Measurements from ENCODE around the gene MRPL19. TPM values are rescaled to one million over a fixed set of nuclear protein-coding genes. Genes with fewer than 3 reads are reported as not detected.

Gene MRPL19
- total and polyA plus RNA-seq, 10 of the 15 experiments (the other 5 are each of a cell fraction or from before 2014, with no cell fraction given): 13.1 to 99.0 (median 56.6) TPM

DNA sequence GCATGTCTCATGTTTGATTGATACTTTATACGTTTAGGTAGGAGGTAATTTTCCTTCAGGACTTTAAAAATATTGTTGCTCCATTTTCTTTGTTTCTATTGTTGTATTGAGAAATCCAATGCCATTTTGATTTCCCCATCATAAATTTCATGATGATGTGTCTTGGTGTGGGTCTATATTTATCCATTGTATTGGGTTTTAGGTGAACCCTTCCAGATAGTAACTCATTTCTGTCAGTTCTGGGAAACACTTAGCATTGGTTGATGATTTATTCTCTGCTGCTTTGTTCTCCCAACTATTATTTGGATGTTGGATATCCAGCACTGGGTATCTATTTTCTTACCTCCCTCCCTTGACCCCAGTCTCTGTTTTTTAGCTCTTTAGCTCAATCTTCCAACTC, 10.0 kb downstream of the MRPL19 start:
- WGBS (ENCODE audit: insufficient coverage, insufficient replicate concordance, low lambda C conversion rate, missing lambda C conversion rate): 100% methylated on average over 1 of the region's 1 CpG
- RAD21 ChIA-PET (ENCODE audit: unreplicated experiment): no interaction called here
- no peak overlapping the region for H2AFZ ChIP-seq (ENCODE audit: control insufficient read depth, low read depth, low read length)
- no peak overlapping the region for H3K27ac ChIP-seq (ENCODE audit: control insufficient read depth, insufficient read depth)
- SMC1A ChIA-PET (ENCODE audit: uncharacterized antibody, unreplicated experiment): interaction anchor here (1.1 to 4.2 kb wide), 4 partner anchors 10 to 33 kb away, joined by 3 to 21 read pairs (median 7); partner anchors contain the start of gene MRPL19
- no peak overlapping the region for H3K4me3 ChIP-seq
- ATAC-seq (no peak), DNase-seq (ENCODE audit: low read depth, low spot score) (no peak), FAIRE-seq (no peak)
- POLR2A ChIA-PET: interaction anchor here (1.0 to 2.4 kb wide), 3 partner anchors 9 to 52 kb away, joined by 3 to 7 read pairs (median 5); partner anchors contain the start of gene MRPL19
- no peak overlapping the region for H3K4me2 ChIP-seq (ENCODE audit: control insufficient read depth, insufficient read depth)
- BruUV-seq (replicated peaks): no TSS peak
- H3K27me3 ChIP-seq (replicated peaks in 1 of 2; ENCODE audit: control insufficient read depth in 2 of 2, insufficient read depth in 2 of 2, low read length in 1 of 2): no peaks in the 10 kb centered on the region
- H3K9ac ChIP-seq (ENCODE audit: control insufficient read depth, insufficient read depth, low read length): no peak overlapping the region
- intact Hi-C loops (cut with micrococcal nuclease; ENCODE audit: unreplicated experiment) (loop anchor here (2.0 kb wide), 1 partner anchor 20 kb away; no protein-coding TSS in a partner anchor), in situ Hi-C loops (cut with MboI) (no loop called here)
- peaks cover 7% of the 10 kb centered on the region; the same call in 2 of the 3 replicates for H3K9me3 ChIP-seq (replicated peaks; ENCODE audit: control insufficient read depth, insufficient read depth, low read length)
- CTCF ChIA-PET: interaction anchor here (1.1 to 2.7 kb wide), 6 partner anchors 9 to 48 kb away, joined by 3 to 16 read pairs (median 4); partner anchors contain the start of gene MRPL19
- peaks cover 0 to 23% of the 10 kb centered on the region in 2 experiments; a peak in 3 of 4 replicates for H3K36me3 ChIP-seq (ENCODE audit: control insufficient read depth in 2 of 2, insufficient read depth in 2 of 2, low read length in 1 of 2)
- H3K79me2 ChIP-seq (ENCODE audit: control insufficient read depth, insufficient read depth, low read length): no peaks in the 10 kb centered on the region; the same call in 1 of the 2 replicates
- H4K20me1 ChIP-seq (ENCODE audit: control insufficient read depth, insufficient read depth): no peaks in the 10 kb centered on the region
- H3K4me1 ChIP-seq (ENCODE audit: control insufficient read depth, insufficient read depth, low read length): no peaks in the 10 kb centered on the region
- TF ChIP-seq STAT3 (IDR thresholded peaks at IDR 0.05; ENCODE audit: low read depth, low read length) (no peak), ZNF384 (IDR thresholded peaks at IDR 0.05; ENCODE audit: borderline replicate concordance, low read depth, low read length) (no peak), ZNF24 (IDR thresholded peaks at IDR 0.05) (no peak), MTA3 (IDR thresholded peaks at IDR 0.05; ENCODE audit: borderline replicate concordance, low read length) (no peak), TBL1XR1 (IDR thresholded peaks at IDR 0.05; ENCODE audit: low read depth, low read length) (no peak), EED (IDR thresholded peaks at IDR 0.05; ENCODE audit: low read depth) (no peak), CBX3 (IDR thresholded peaks at IDR 0.05; ENCODE audit: borderline replicate concordance, low read depth) (no peak), ZSCAN29 (IDR thresholded peaks at IDR 0.05) (no peak), NFYB (IDR thresholded peaks at IDR 0.05; ENCODE audit: insufficient read depth, low read depth, low read length) (no peak), NFYA (IDR thresholded peaks at IDR 0.05; ENCODE audit: borderline replicate concordance, low read depth, low read length) (no peak), CREB1 (IDR thresholded peaks at IDR 0.05; ENCODE audit: low read depth) (no peak), CREM (IDR thresholded peaks at IDR 0.05; ENCODE audit: low read depth) (no peak), SMC3 (IDR thresholded peaks at IDR 0.05; ENCODE audit: borderline replicate concordance, low read length) (no peak)
- TF ChIP-seq, protein P1, sequence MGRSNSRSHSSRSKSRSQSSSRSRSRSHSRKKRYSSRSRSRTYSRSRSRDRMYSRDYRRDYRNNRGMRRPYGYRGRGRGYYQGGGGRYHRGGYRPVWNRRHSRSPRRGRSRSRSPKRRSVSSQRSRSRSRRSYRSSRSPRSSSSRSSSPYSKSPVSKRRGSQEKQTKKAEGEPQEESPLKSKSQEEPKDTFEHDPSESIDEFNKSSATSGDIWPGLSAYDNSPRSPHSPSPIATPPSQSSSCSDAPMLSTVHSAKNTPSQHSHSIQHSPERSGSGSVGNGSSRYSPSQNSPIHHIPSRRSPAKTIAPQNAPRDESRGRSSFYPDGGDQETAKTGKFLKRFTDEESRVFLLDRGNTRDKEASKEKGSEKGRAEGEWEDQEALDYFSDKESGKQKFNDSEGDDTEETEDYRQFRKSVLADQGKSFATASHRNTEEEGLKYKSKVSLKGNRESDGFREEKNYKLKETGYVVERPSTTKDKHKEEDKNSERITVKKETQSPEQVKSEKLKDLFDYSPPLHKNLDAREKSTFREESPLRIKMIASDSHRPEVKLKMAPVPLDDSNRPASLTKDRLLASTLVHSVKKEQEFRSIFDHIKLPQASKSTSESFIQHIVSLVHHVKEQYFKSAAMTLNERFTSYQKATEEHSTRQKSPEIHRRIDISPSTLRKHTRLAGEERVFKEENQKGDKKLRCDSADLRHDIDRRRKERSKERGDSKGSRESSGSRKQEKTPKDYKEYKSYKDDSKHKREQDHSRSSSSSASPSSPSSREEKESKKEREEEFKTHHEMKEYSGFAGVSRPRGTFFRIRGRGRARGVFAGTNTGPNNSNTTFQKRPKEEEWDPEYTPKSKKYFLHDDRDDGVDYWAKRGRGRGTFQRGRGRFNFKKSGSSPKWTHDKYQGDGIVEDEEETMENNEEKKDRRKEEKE (IDR thresholded peaks at IDR 0.05): no peak
- TF ChIP-seq, protein P2, sequence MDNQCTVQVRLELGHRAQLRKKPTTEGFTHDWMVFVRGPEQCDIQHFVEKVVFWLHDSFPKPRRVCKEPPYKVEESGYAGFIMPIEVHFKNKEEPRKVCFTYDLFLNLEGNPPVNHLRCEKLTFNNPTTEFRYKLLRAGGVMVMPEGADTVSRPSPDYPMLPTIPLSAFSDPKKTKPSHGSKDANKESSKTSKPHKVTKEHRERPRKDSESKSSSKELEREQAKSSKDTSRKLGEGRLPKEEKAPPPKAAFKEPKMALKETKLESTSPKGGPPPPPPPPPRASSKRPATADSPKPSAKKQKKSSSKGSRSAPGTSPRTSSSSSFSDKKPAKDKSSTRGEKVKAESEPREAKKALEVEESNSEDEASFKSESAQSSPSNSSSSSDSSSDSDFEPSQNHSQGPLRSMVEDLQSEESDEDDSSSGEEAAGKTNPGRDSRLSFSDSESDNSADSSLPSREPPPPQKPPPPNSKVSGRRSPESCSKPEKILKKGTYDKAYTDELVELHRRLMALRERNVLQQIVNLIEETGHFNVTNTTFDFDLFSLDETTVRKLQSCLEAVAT (IDR thresholded peaks at IDR 0.05): no peak
- TF ChIP-seq, protein P3, sequence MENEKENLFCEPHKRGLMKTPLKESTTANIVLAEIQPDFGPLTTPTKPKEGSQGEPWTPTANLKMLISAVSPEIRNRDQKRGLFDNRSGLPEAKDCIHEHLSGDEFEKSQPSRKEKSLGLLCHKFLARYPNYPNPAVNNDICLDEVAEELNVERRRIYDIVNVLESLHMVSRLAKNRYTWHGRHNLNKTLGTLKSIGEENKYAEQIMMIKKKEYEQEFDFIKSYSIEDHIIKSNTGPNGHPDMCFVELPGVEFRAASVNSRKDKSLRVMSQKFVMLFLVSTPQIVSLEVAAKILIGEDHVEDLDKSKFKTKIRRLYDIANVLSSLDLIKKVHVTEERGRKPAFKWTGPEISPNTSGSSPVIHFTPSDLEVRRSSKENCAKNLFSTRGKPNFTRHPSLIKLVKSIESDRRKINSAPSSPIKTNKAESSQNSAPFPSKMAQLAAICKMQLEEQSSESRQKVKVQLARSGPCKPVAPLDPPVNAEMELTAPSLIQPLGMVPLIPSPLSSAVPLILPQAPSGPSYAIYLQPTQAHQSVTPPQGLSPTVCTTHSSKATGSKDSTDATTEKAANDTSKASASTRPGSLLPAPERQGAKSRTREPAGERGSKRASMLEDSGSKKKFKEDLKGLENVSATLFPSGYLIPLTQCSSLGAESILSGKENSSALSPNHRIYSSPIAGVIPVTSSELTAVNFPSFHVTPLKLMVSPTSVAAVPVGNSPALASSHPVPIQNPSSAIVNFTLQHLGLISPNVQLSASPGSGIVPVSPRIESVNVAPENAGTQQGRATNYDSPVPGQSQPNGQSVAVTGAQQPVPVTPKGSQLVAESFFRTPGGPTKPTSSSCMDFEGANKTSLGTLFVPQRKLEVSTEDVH (IDR thresholded peaks at IDR 0.05; ENCODE audit: low read depth, partially characterized antibody): no peak
- TF ChIP-seq, protein P4, sequence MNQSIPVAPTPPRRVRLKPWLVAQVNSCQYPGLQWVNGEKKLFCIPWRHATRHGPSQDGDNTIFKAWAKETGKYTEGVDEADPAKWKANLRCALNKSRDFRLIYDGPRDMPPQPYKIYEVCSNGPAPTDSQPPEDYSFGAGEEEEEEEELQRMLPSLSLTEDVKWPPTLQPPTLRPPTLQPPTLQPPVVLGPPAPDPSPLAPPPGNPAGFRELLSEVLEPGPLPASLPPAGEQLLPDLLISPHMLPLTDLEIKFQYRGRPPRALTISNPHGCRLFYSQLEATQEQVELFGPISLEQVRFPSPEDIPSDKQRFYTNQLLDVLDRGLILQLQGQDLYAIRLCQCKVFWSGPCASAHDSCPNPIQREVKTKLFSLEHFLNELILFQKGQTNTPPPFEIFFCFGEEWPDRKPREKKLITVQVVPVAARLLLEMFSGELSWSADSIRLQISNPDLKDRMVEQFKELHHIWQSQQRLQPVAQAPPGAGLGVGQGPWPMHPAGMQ (IDR thresholded peaks at IDR 0.05; ENCODE audit: borderline replicate concordance): no peak
